Right ventricle myocardium inferior (tissue), 1 donor: ENCODE data around the gene PTPRN2. TPM values are rescaled to one million over a fixed set of nuclear protein-coding genes. Genes with fewer than 3 reads are reported as not detected.

ENCODE experiments used
- ATAC-seq: fragments of 200-7000 bp; cut with Tn5 transposase; one replicate; pipeline ENCODE4 v1.9.1; 2020; ENCODE audit warnings: mild to moderate bottlenecking, moderate library complexity
- DNase-seq: peaks from one replicate; pipeline ENCODE4 v3.0.0; 2021; ENCODE audit errors: missing footprints
- intact Hi-C: fragments of 100-400 bp; cut with DNase I; formaldehyde crosslinking; loops from one replicate; pipeline ENCODE4 v1.11.0; 2022
- total RNA-seq: library from RNA; stranded (reverse); fragmentation: NEBNext Ultra II Directional; extraction: Animal tissue kit (Norgen Biotek cat#: 25700); gene quantifications from one replicate; pipeline ENCODE4 v1.2.1, GENCODE V29; 2021
- donor health status: DM: no; HTN: yes; CAD: no; lungs with severe emphysema.

Gene PTPRN2
- total RNA-seq, 1 donor from 2014 or later, result 1.6 TPM

DNA sequence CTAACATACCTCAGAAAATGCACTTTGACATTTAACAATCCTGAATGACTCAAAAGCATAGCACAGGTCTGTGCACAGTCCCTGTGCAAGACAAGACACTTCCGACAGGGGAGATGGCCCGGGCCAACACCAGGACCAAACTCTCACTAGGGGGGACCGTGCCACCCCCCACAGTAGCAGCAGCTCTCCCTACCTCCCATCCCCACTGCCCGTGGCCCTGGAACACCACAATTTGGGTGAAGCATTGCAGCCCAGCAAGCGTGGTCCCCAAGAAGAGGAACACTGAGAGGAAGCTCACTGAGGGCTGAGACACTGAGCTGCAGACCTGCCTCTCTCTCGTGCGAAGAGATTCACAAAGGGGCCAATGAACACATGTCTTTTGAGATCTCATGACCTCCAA lies 26.0 kb downstream of the PTPRN2 start:
- ATAC-seq (no peak), DNase-seq (no peak)
- intact Hi-C loops, result no loop called here

DNA sequence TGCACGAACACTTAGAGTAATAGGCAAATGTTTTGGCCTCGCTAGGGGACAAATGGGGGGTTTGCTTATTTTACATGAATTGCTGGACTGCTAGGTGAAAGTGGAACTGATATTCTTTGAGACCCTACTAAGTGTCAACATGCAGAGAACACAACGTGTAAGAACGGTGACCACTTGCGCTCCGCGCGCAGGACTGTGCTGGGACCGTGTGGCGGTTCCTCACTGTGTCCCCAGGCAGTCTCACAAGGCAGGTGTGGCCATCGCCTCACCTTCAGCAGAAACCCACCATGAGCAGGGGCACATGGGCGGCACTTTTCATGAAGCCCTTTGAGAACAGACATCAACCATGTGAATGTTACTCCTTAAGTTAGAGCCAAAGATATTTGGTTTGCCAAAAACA lies 27.2 kb downstream of the PTPRN2 start:
- no peak for ATAC-seq
- intact Hi-C loops, result no loop called here
- DNase-seq, result no peak

DNA sequence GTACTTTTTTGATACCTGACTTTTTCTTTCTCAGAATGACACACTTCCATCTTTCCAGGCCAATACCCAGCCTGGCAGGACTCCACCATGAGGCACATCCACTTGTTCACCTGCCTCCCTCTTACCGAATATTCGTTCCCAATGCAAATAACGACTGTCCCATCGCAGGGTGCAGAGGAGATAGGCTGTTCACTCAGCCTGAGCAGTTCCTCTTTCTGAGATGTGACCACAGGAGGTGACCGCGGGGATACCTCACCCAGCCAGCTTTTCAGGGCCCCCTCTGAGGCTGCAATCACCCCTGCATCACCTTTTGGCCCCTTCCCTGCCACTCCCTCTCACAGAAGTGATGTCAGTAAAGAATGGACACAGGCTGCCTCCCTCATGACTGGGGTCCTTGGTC lies 28.3 kb downstream of the PTPRN2 start:
- intact Hi-C loops, result no loop called here
- DNase-seq (no peak), ATAC-seq (no peak)

DNA sequence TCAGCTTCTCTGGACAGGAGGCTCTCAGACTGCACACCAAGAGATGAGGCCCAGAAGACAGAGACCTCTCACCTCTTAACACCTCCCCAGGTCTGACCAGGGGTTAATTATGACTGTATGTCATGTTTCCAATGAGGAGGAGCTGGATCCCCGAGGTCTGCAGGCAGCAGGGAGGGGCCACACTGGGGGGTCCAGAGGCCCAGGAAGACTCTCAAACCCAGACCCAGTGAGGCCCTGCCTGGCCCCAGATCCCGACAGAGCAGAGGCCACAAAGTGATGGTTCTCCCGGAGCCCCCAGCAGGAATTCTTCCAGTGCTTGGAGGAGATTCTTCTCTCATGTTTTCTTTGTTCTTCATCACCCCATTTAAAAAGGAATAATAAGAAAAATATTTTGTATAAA lies 28.8 kb downstream of the PTPRN2 start:
- intact Hi-C loops, result no loop called here
- no peak for DNase-seq

DNA sequence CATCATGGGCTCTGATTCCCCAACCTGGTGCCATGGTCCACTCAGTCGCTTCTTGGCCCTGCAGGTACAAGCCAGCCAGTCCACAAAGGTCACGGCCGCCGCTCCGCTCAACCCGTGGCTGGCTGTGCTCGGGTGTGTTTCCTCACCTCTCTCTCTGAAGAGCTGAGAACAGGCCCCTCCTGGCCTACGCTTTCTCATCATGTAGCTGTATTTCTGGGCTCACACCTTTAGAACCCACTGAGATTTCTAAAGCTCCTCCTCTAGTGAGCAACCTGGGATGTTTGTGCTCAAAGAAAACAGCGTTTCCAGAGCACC lies 30.2 kb downstream of the PTPRN2 start:
- ATAC-seq, result no peak
- DNase-seq, result no peak
- intact Hi-C loops, result no loop called here

More for the DNA sequence above, 28.8 kb downstream of the PTPRN2 start:
- no peak for ATAC-seq

DNA sequence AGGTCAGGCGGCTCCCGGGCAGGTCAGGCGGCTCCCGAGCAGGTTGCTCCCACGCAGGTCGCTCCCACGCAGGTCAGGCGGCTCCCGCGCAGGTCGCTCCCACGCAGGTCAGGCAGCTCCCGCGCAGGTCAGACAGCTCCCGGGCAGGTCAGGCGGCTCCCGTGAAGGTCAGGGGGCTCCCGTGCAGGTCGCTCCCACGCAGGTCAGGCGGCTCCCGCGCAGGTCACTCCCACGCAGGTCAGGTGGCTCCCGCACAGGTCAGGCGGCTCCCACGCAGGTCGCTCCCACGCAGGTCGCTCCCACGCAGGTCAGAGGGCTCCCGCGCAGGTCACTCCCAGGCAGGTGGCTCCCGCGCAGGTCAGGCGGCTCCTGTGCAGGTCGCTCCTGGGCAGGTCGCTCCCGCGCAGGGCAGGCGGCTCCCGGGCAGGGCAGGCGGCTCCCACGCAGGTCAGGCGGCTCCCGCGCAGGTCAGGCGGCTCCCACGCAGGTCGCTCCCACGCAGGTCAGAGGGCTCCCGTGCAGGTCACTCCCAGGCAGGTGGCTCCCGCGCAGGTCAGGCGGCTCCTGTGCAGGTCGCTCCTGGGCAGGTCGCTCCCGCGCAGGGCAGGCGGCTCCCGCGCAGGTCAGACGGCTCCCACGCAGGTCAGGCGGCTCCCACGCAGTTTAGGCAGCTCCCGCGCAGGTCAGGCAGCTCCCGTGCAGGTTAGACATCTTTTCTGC lies 30.7 kb downstream of the PTPRN2 start:
- ATAC-seq (no peak), DNase-seq (no peak)
- intact Hi-C loops, result no loop called here

DNA sequence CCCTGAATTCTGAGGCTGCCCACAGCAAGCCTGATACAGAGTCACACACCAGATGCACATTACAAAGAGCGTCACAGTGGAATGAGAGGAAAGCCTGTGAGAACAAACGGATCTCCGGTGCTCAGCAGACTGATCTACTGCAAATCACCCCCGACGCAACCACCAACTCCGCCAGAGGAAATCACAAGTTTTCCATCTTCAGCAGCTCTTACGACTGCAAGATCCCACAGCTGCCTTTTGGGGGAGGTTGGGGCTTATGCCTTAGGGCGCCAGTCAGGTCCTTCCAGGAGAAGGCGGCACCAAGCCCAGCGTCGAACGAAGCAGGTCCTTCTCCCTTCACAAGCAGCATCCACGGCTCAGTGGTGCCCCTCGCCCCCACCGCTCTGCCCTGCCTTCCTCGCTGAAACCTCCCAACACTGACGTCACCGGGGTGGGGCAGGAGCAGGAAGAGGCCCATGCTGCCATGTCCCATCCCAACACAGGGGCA lies 32.5 kb downstream of the PTPRN2 start:
- no peak for DNase-seq
- ATAC-seq, result no peak
- intact Hi-C loops, result no loop called here

DNA sequence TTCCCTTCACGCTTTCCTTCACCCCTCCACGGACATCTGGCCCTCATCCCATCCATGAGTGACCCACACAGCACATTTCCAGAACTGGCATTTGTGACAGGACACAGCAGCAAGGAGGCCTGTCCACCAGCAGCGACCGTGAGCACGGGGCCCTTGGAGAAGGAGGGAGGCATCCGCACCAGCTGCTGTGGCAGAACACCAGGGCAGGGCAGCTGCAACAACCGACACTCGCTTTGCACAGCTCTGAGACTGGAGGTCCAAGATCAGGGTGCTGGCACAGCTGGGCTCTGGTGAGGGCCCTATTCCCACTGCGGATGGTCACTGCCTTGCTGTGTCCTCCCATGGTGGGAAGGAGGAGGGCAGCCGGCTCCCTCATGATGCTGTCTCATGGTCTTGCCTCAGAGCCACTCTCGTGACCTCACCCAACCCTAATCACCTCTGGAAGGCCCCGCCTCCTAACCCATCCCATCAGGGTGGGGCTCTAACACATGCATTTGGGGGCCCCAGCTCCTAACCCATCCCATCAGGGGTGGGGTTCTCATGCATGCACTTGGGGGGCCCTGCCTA lies 36.7 kb downstream of the PTPRN2 start:
- intact Hi-C loops, result no loop called here
- ATAC-seq (no peak), DNase-seq (peak; percentile 50)

DNA sequence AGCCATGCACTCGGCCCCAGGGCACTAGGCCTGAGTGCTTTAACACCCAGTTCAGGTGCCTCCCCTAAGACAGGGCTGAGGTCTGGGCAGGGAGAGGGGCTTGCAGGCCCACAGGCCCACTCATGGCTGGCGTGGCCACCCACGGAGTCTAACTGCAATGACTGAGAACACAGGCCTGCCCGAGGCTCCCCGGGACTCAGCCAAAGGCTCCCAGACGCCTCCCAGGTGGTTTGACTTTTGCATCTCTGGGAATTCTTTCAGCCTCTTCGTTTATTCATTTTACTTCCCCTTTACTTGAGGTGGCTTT lies 37.3 kb downstream of the PTPRN2 start:
- intact Hi-C loops, result no loop called here
- ATAC-seq (no peak), DNase-seq (peak; percentile 7)

DNA sequence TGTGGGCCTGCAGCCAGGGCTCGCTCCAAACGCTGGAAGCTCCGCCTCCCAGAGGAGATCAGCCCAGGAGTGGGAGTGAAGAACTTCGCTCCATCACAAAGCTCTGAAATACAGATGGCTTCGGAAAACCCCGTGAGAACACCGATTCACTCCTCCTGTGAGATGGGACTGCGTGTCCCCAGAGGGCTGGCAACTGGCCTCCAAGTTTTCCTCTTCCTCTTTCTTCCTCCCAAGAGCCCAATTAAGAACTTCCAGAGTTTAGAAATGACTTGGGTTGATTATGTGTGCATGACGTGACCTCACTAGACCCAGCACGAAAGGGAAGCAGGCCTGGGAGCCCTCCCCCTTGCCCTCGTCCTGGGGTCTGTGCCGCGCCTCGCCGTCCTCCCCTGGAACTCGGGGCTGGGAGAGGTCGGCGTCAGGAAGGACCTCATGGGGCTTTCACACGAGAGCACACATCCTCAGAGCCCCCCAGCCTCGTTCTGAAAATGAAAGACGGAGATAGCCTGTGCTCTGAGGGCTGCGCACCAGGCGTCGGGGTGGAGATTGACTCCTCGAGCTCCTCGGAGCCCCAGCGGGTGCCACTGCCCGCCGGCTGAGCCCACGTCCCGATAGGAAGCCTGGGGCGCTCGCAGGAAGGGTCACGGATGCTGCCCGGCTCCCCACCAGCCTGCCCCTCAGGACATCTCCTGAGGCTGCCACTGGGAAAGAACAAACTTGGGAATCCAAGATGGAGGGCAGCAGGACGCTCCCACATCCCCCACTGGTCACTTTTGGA lies 37.8 kb downstream of the PTPRN2 start:
- peak; percentile 61 for DNase-seq
- peak; percentile 82 for ATAC-seq
- intact Hi-C loops, result no loop called here

DNA sequence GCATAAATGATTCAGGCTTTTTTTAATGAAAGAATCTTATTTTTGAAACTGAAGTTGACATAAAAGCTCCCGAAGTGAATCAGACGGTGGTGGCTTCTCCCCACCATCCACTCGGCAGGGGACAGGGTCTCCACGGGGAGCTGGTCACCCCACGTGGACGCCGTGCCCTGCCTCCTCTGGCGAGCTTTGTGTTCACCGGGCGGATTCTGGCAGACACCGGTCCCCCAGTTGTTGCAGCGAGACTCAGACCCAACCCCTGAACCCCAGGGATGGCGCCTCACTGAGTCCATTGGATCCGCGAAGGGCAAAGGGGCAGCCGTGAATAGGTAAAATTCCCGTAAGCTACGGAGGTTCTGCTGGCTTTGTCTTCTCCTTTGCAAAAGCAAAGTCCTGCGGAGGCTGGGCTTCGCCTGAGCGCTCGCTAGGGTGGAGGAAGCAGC lies 38.4 kb downstream of the PTPRN2 start:
- intact Hi-C loops, result no loop called here
- ATAC-seq, result no peak

DNA sequence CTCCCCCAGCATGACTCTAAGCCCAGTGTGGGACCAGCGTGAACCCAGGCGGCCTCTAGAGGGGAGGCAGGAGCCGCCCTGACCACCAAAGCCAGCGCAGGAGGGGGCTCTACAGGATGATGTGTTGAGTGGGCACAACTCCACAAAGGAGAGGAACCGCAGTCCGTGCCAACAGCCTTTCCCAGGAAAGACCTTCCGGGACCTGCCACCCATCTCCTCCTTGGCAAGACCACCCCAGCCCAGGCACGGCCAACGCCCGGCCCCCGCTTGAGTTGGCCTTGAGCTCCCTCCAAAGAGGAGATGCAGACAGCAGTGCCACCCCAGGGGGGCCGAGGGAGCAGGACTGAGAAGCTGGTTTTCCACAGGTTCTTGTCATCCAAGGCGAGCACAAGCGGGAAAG lies 38.9 kb downstream of the PTPRN2 start:
- DNase-seq (peak; percentile 58), ATAC-seq (no peak)
- intact Hi-C loops, result no loop called here

More for the DNA sequence above, 38.4 kb downstream of the PTPRN2 start:
- DNase-seq, result peak; percentile 79

DNA sequence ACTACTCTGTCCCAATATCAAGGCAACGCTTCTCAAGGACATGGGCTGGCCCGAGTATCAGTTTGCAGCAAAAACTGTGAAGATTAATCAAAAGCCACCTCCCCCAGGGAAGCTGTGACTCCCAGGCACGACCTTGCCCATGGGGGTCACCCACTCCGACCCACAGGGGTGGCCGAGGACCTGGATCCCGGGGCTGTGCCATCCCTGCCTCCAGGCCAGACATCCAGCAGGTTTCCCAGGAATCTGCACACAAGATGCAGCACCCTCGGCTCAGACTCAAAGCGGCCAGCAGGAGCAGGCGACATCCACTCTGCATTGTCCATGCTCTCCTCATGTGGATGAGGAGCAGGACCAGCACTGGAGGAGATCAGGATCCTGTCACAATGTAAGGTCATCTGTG lies 39.8 kb downstream of the PTPRN2 start:
- ATAC-seq, result no peak
- DNase-seq, result no peak
- intact Hi-C loops, result no loop called here

DNA sequence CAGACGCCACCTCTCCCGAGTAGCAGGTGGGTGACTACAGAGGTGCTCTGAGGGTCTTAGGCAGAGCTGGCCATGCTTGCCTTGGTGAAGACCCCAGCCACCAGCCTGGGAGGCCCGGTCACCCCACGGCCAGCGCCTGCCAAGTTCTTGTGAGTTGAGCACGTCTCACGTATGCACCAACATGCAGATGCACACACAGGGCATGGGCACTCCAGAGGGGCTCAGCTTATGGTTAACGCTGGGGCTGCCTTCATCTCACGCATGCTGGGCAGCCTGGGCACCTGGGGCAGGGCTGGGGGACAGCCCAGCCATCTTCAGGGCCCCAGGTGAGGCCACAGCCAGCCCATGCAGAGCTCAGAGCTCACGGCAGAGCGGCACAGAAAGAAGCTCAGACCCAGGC lies 41.0 kb downstream of the PTPRN2 start:
- ATAC-seq (no peak), DNase-seq (peak; percentile 4)
- intact Hi-C loops, result no loop called here

DNA sequence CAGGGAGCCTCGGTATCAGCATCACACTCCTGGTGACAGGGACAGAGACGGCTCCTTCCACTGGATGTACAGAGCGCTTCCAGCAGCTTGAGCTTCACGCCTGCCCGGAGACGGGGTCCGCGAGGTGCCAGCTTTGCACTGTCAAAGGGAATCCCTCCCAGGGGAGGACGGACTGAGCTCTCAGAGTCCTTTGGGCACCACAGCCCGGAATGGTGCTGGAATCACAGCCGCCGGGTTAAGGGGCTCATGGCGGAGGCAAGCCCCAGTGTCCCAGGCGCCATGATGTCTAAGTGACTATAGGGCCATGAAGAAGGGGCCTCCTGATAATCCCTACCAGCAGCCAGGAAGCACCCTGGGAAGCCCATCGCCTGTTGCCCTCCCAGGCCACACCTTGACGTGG lies 41.4 kb downstream of the PTPRN2 start:
- intact Hi-C loops, result no loop called here
- peak; percentile 58 for DNase-seq

DNA sequence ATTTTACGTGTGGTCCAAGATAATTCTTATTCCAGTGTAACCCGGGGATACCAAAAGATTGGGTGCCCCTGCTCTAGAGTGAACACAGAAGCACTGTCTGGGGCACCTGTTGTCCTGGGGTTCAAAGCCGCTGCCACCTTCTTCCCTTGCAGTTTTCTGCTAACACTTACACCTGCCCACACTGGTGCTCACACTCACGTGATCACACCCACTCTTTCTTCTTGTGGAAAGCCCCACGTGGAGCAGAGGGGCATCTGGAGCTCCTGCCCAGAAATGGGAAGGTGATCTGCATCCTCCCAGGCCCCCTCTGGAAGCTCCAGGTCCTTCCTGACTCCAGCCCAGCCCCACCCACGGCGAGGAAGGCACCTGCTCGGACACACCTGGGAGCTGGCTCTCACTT lies 42.9 kb downstream of the PTPRN2 start:
- intact Hi-C loops, result no loop called here
- peak; percentile 22 for DNase-seq

More for the DNA sequence above, 41.4 kb downstream of the PTPRN2 start:
- ATAC-seq, result no peak

DNA sequence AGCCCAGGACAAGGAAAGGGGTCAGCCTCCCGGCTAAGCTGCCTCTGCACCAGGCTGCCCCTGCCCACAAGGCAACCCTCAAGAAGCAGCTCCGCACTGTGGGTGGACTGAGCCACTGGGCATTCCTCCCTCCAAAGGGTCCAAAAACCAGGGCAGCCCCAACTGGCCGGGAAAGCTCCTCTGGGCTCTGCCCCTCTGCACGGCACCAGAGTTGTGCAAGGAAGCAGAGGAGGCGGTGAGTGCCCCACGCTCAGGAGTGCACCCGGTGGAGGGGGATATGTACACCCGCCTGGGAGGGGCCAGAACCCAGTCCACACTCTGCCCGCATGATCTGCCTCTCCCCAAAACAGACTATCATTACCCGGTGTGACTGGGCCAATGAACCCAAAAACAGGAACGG lies 43.8 kb downstream of the PTPRN2 start:
- intact Hi-C loops, result no loop called here
- ATAC-seq (no peak), DNase-seq (peak; percentile 9)

More for the DNA sequence above, 42.9 kb downstream of the PTPRN2 start:
- ATAC-seq, result no peak

DNA sequence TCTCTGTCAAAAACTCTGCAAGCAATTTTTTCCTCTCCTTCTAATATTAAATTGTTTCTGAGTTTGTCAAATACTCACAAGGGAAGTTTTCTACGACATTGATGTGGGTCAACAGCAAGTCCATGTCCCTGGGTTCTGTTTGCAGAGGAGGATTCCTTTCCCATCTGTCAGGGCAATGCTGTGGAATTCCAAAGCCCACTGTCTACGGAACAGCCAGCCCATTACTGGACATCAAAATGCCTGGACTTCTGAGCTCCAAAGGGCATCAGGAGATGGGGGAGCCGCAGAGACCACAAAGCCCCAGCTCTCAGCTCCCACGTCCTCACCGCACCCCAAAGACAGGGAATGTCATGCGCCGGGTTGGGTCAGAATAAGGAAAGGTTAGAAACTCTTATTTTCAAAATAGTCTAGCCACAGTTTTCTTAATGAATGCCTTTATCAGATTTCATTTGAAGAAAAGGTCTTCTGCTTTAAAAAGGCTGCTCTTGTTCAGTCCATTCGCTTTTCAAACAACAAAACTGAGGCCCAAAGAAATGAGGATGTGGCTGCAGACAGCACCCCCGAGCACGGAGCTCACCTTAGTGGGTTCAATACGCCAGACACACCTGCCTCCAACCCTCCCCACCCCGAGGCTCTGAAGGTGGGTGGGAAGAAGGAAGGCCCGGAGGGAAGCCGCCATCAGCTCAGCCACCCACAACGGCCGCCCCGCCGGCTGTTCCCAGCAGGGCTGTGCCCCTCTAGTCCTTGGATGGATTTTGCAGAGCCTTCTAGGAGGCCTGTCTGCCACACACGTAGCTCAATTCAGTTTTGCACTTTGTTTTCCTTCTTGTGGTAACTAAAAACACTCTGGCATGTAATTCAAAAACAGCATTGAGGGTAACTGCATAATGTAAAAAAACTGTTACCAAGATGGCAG lies 44.7 kb downstream of the PTPRN2 start:
- no peak for ATAC-seq
- intact Hi-C loops, result no loop called here
- peak; percentile 45 for DNase-seq

DNA sequence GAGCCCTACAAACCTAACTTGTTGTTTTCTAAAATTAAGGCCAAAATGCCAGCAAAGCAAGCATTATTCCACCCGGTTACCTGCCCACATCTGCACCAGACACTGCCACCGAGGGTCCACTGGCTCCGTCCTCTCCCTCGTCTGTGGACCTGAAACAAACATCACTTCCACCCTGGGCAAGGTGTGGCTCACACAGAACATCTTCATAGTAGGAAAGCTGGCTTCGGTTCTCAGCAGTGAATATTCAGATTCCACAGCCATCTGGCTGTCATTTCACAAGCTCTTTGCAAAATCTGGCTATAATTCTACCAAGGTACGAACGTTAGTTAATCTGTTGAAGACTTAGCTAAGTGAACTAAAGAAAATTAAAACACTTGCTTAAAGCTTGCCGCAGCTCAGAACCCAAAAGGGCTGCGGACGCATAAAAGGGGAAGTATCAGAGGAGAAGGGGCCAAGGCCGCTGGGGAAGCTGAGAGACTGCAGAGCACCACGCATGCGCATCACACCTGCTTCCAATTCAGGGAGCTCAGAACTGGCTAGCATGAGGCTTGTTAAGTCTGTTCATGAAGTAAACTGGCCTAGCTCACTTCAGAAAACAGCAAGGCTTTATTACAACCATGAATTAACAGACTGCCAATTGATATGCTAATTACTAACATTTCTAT lies 46.1 kb downstream of the PTPRN2 start:
- intact Hi-C loops, result no loop called here
- peak; percentile 58 for DNase-seq
- no peak for ATAC-seq
